ENCODE results near the gene EIF2B2. TPM values are rescaled to one million over a fixed set of nuclear protein-coding genes. Genes with fewer than 3 reads are reported as not detected.
"Not testable (repeated sequence)": the region's sequence is repeated elsewhere in the genome, so short reads cannot be mapped to it uniquely, and the experiment has no call there.

EIF2B2 gene
- total RNA-seq, 1 donor: 34.2 TPM

- no peak for DNase-seq (ENCODE audit: low read depth)
- no peak for TF ChIP-seq CTCF (IDR thresholded peaks at IDR 0.05; ENCODE audit: insufficient read depth, low read length)
- no peak overlapping the region for H3K4me3 ChIP-seq (ENCODE audit: low read depth, low read length)
Measured at GRCh38 chr14:74988993-74989392, 13.7 kb upstream of the EIF2B2 start.

- not testable (repeated sequence) for DNase-seq (ENCODE audit: low read depth); H3K4me3 ChIP-seq (ENCODE audit: low read depth, low read length)
Measured at GRCh38 chr14:74994182-74994581, 8.5 kb upstream of the EIF2B2 start.

- not testable (repeated sequence) for H3K4me3 ChIP-seq (ENCODE audit: low read depth, low read length); DNase-seq (ENCODE audit: low read depth)
Measured at GRCh38 chr14:74995781-74996180, 6.9 kb upstream of the EIF2B2 start.

- no peak for TF ChIP-seq CTCF (IDR thresholded peaks at IDR 0.05; ENCODE audit: insufficient read depth, low read length)
- H3K4me3 ChIP-seq (ENCODE audit: low read depth, low read length): no peak overlapping the region
- no peak for DNase-seq (ENCODE audit: low read depth)
Measured at GRCh38 chr14:75001261-75001660, 1.5 kb upstream of the EIF2B2 start.

- H3K4me3 ChIP-seq (ENCODE audit: low read depth, low read length): peak overlapping the region; percentile 96
- no peak for TF ChIP-seq CTCF (IDR thresholded peaks at IDR 0.05; ENCODE audit: insufficient read depth, low read length)
- no peak for DNase-seq (ENCODE audit: low read depth)
Measured at GRCh38 chr14:75001899-75002298, 822 bp upstream of the EIF2B2 start.

GRCh38 chr14:75003250-75004027, 718 bp downstream of the EIF2B2 start:
- TF ChIP-seq CTCF (IDR thresholded peaks at IDR 0.05; ENCODE audit: insufficient read depth, low read length): no peak
- DNase-seq (ENCODE audit: low read depth): no peak
- peak overlapping the region; percentile 96 for H3K4me3 ChIP-seq (ENCODE audit: low read depth, low read length)

- no peak for TF ChIP-seq CTCF (IDR thresholded peaks at IDR 0.05; ENCODE audit: insufficient read depth, low read length)
- H3K4me3 ChIP-seq (ENCODE audit: low read depth, low read length): no peak overlapping the region
- no peak for DNase-seq (ENCODE audit: low read depth)
Measured at GRCh38 chr14:75005357-75005756, 2.6 kb downstream of the EIF2B2 start.

- no peak for DNase-seq (ENCODE audit: low read depth)
- no peak for TF ChIP-seq CTCF (IDR thresholded peaks at IDR 0.05; ENCODE audit: insufficient read depth, low read length)
- no peak overlapping the region for H3K4me3 ChIP-seq (ENCODE audit: low read depth, low read length)
Measured at GRCh38 chr14:75009176-75009575, 6.5 kb downstream of the EIF2B2 start.
